GM10266 (cell line): ENCODE results near the gene STAM.

Source experiments
- DNase-seq: peaks from one replicate; pipeline ENCODE4 v3.0.0; 2012; ENCODE audit errors: extremely low spot score
- TF ChIP-seq, protein P1 (sequence below): IDR thresholded peaks from 2 replicates; pipeline ENCODE4 v1.5.1; 2012; ENCODE audit warnings: mild to moderate bottlenecking, low read depth; ENCODE audit not compliant: control insufficient read depth, insufficient read depth; ENCODE audit errors: missing control alignments

STAM gene

GRCh38 chr10:17689137-17689536 lies 45.2 kb downstream of the STAM start:
- no peak for DNase-seq
- TF ChIP-seq, protein P1, sequence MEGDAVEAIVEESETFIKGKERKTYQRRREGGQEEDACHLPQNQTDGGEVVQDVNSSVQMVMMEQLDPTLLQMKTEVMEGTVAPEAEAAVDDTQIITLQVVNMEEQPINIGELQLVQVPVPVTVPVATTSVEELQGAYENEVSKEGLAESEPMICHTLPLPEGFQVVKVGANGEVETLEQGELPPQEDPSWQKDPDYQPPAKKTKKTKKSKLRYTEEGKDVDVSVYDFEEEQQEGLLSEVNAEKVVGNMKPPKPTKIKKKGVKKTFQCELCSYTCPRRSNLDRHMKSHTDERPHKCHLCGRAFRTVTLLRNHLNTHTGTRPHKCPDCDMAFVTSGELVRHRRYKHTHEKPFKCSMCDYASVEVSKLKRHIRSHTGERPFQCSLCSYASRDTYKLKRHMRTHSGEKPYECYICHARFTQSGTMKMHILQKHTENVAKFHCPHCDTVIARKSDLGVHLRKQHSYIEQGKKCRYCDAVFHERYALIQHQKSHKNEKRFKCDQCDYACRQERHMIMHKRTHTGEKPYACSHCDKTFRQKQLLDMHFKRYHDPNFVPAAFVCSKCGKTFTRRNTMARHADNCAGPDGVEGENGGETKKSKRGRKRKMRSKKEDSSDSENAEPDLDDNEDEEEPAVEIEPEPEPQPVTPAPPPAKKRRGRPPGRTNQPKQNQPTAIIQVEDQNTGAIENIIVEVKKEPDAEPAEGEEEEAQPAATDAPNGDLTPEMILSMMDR = no peak

DNA sequence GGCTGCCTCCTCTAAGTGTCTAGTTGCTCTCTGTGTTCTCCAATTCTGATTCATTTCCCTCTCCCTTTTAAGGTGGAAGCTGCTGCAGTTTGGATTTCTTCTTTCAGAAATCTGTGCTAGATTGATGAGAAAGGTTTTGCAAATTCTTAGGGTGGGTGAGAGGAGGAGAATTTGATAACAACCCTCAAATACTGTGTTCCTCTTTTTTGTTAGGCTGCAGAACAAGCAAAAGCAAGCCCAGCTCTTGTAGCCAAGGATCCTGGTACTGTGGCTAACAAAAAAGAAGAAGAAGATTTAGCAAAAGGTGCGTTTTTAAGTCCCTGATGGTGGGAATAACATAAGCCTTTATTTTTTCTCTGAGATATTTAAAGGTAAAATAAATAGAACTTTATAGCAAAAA lies 49.1 kb downstream of the STAM start:
- no peak for DNase-seq
- TF ChIP-seq, protein P1 = no peak

DNA sequence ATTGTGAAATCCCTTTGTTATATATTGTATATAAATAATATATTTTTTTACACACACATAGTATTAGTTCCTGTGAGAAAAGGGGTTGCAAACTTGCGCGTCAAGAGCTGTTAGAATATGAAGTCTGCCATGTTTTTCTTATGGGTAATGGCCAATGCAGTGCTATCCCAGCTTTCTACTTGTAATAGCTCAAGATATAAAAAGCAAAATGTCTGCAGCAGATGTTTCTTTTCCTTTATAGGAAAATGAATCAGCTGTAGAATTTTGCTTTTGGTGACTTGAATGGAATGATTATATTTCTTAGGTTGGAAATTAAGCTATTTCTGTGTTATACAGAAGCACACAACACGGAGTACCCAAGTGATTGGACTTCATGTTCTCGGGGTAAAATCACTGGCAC lies 54.7 kb downstream of the STAM start:
- DNase-seq = no peak
- TF ChIP-seq, protein P1 = no peak

GRCh38 chr10:17701301-17701700 lies 57.4 kb downstream of the STAM start:
- TF ChIP-seq, protein P1 = no peak
- DNase-seq = no peak

DNA sequence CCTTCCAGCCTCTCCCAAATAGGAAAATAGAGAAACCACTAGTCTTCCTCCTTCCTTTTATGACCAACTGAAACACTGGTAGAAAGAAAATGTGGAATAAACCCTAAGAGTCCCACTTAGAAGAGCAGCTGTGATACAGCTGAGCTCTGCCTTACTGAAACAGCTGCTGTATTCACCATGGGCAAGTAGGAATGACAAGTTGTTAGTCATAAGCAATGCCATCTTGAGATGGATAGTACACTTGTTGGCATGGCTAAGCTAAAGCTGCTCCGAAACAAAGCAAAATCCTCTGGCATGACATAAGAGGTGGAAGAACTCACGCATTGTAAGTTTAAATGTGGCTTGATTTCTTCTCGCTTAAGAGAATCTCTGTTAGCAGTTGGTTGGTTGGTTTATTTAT lies 59.8 kb downstream of the STAM start:
- no peak for DNase-seq
- TF ChIP-seq, protein P1 = no peak

- DNase-seq = no peak
- TF ChIP-seq, protein P1 = no peak
These were observed 64.9 kb downstream of the STAM start for GRCh38 chr10:17708821-17709220.

GRCh38 chr10:17709492-17709891 lies 65.5 kb downstream of the STAM start:
- TF ChIP-seq, protein P1 = no peak
- DNase-seq = no peak
